Fibroblast of peridontal ligament (primary cell): Measurements from ENCODE around the gene ADGRL3.

ENCODE experiments used
- DNase-seq: peaks from one replicate; pipeline ENCODE4 v3.0.0-alpha.2; 2010; ENCODE audit errors: extremely low read depth

The ADGRL3 gene

GRCh38 chr4:62087706-62088105 lies 887.6 kb downstream of the ADGRL3 start:
- no peak for DNase-seq

GRCh38 chr4:62093735-62094134 lies 893.6 kb downstream of the ADGRL3 start:
- DNase-seq, result no peak

- no peak for DNase-seq
Measured at GRCh38 chr4:62096881-62097280, 896.8 kb downstream of the ADGRL3 start.

GRCh38 chr4:62115216-62115615 lies 915.1 kb downstream of the ADGRL3 start:
- no peak for DNase-seq

- DNase-seq, result no peak
Measured at GRCh38 chr4:62117886-62118285, 917.8 kb downstream of the ADGRL3 start.

GRCh38 chr4:62118558-62118957 lies 918.4 kb downstream of the ADGRL3 start:
- DNase-seq, result no peak

GRCh38 chr4:62119195-62119594 lies 919.1 kb downstream of the ADGRL3 start:
- no peak for DNase-seq

- DNase-seq, result no peak
Measured at GRCh38 chr4:62126064-62126732, 926.1 kb downstream of the ADGRL3 start.
